GM12864 (cell line): ENCODE data around the gene GSTM2.

Source experiments
- DNase-seq: peaks from one replicate; pipeline ENCODE4 v3.0.0-alpha.2; 2011; ENCODE audit warnings: low read depth
- H3K4me3 ChIP-seq: 2 replicates; pipeline ENCODE4 v1.5.1; 2011; ENCODE audit warnings: mild to moderate bottlenecking, low read depth, low read length, control low read depth
- TF ChIP-seq, protein P1 (sequence below): IDR thresholded peaks from 2 replicates; pipeline ENCODE4 v1.5.1; 2011; ENCODE audit warnings: low read depth, mild to moderate bottlenecking, moderate library complexity, low read length, control low read depth, inconsistent platforms; ENCODE audit errors: missing control alignments

Gene GSTM2

DNA sequence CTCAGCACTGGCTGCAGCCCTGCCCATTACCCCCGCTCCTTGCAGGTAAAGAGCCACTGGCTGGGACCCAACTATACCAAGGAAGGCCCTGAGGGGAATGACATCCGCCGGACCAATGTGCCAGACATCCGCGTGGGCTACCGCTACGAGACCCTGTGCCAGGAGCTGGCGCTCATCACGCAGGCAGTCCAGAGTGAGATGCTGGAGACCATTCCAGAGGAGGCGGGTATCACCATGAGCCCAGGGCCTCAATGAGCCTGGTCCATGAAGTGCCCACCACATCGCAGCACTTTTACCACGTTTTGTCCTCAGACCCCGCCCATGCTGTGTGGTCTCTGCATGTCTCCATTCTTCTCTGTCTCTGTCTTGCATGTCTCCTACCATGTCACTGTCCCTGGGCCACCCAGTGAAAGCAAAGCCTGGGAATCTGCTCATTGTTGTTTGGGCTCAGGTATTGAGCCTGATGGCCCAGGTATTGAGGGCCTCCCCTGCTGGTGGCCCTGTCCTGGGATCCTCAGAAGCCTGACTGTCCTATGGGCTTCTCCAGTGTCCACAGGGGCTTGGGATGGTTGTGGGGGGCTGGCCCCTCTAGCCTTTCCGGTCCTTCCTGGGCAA lies 36.9 kb upstream of the GSTM2 start:
- no peak for DNase-seq
- TF ChIP-seq, protein P1, sequence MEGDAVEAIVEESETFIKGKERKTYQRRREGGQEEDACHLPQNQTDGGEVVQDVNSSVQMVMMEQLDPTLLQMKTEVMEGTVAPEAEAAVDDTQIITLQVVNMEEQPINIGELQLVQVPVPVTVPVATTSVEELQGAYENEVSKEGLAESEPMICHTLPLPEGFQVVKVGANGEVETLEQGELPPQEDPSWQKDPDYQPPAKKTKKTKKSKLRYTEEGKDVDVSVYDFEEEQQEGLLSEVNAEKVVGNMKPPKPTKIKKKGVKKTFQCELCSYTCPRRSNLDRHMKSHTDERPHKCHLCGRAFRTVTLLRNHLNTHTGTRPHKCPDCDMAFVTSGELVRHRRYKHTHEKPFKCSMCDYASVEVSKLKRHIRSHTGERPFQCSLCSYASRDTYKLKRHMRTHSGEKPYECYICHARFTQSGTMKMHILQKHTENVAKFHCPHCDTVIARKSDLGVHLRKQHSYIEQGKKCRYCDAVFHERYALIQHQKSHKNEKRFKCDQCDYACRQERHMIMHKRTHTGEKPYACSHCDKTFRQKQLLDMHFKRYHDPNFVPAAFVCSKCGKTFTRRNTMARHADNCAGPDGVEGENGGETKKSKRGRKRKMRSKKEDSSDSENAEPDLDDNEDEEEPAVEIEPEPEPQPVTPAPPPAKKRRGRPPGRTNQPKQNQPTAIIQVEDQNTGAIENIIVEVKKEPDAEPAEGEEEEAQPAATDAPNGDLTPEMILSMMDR: no peak
- H3K4me3 ChIP-seq: no peak overlapping the region

DNA sequence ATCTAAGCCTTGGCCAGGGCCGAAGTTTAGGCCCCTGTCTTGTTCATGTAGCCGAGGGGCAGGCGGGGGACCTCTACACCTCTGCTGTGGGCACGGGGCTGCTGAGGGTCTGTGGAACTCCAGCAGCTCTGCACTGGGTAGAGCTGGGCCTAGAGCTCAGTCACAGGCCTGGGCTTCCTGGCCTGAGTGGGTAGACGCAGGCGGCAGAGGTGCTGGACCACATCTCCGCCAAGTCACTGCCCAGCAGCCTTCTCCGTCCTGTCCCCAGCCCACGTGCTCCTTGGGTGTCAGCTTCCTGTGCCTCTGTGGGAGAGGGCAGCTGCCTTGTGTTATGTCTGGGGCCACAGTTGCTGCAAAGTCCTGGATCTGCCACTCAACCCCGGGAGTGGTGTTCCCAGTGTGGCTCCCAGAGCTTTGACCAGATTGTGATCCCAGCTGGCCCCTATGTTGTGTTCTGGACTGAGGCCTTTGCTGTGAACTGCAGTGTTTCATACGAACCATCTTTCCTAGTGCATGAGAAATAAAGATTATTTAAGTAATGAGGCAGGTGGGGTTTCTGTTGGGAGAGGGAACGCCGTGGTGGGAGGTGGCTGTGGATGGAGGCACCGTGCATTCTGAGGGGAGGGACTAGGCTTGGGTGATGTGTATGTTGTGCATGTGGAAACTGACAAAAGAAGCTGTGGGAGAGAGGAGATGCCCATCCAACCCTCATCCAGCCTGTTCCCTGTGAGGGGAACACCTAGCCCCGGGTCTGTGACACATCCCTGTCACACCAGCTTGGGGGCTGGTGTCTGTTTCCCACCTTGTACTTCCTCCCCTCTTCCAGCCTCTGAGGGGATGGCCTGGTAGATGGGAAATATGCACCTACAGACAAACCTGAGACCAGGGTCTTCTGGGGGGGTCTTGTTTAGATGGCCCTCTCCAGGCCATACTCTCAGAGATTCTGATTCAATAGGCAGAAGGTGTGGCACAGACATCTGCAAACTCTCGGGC lies 36.0 kb upstream of the GSTM2 start:
- no peak overlapping the region for H3K4me3 ChIP-seq
- no peak for DNase-seq
- TF ChIP-seq, protein P1: no peak

DNA sequence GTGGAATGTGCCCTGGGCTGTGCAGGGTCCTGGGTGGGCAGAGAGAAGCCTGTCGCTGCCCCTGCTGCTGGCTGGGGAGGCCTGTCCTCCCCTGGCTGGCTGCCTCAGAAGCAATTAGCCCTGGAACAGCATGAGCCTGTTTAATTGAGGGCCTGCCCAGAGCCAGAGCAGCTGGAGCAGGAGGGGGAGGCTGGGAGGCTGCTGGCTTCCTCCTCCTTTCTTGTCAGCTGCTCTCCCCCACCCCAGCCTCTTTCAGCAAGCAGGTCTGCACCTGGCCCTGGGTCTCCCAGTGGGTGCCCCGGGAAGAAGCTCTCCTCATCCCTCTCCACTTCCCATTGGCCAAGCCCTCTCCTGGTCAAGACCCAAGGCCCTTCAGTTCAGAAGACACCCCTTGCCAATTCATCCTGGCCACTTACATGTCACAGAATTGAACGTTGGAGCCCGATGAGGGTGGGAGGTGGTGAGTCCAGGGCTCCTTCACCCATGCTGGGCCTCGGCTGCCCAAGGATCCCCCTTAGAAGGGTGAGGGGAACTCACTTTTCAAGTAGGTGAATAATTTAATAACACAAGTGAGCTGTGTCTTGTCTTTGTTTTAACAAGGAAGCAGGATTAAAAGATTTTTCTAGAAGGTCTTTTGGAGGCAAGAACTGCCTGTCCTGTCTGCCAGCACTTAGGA lies 35.0 kb upstream of the GSTM2 start:
- DNase-seq: no peak
- TF ChIP-seq, protein P1: no peak
- H3K4me3 ChIP-seq: no peak overlapping the region

DNA sequence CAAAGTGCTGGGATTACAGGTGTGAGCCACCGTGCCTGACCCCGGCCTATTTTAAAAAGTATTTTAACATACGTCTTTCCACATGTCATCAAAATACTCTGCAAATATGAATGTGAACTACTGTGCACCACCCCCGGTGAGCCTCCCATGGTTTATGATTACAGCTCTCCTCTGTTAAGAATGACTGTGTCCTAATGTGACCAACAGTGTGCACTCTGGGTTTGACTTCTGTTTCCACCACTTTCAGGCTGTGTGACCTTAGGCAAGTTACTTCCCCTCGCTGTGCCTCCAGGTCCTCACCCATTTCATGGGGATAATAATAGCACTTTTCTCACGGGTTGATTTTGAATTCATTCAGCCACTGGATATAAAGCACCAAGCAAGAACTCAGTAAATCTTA lies 33.6 kb upstream of the GSTM2 start:
- peak; percentile 47 for DNase-seq
- no peak overlapping the region for H3K4me3 ChIP-seq
- TF ChIP-seq, protein P1: no peak

DNA sequence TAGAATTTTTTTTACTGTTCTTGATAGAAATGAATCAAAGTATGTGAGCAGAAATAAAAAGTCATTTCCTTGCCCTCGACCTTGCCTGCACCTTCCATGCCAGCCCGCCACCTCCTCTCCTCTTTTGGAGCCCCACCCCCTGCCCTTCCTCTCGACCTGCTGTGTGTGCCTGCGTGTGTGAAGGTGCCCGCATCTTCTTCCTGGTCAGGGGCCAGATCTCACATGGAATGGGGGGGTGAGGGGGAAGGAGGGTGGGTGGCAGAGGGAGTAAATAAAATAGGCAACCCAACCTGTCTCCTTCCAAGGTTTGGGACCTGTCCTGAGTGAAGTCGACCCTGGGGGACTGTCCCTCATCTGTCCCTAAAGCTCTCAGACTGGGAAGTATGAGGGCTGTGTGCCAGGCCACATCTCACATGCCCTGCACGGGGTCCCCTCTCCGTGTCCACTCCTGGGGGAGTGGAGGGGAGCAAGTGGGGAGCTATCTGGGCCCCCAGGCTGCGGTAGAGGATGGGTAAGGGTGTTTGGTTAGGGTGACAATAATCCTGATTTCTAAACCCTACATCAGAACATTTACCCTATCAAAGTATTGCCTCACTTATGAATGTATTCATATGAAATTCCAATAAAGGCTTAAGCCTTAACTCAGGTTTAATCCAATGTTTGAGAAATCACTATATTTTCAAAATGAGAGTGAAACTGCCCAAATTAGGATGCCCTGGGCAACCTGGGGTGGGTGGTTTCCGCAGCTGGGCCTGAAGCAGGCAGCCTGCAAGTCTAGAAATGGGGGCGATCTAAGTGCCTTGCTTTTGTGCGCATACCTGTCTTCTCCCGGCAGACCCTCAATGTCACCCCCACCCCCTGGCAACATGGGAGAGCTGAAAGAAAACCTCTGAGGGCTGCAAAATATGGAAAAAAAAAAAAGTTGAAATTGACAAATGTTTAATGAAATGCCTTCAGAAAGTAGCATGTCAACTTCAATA lies 32.8 kb upstream of the GSTM2 start:
- no peak for DNase-seq
- H3K4me3 ChIP-seq: no peak overlapping the region; the same call in 1 of the 2 replicates
- TF ChIP-seq, protein P1: no peak

DNA sequence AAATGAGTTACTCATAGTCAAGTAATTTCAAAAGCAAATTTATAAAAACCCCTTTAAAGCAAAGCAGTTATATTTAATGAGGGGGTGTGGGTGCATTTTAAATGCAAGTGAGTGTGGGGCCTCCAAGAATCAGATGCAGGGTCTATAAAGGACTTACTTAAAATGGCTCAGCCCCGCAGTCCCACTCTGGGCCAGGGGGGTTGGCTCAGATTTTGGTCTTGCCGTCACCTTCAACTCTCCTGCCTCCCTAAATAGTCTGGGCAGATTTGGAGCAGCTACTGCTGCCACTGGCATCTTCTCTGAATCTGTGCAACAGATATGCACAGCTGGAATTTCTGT lies 32.0 kb upstream of the GSTM2 start:
- no peak for DNase-seq
- TF ChIP-seq, protein P1: no peak
- H3K4me3 ChIP-seq: no peak overlapping the region
